ENCODE measurements around the gene CDC26. TPM values are rescaled to one million over a fixed set of nuclear protein-coding genes. Genes with fewer than 3 reads are reported as not detected.

The CDC26 gene
- total RNA-seq, 4 donors from 2014 or later = 16.3 to 39.1 (median 26.8) TPM

GRCh38 chr9:113316030-113316429 lies 40.7 kb upstream of the CDC26 start:
- Histone ChIP-seq H3K27me3 (no peaks in the 10 kb centered on the region), H3K4me1 (no peaks in the 10 kb centered on the region), H3K36me3 (peaks cover 0 to 63% (median 0%) of the 10 kb centered on the region in 3 donors), H3K27ac (no peak overlapping the region), H3K4me3 (no peak overlapping the region), H3K9me3 (no peaks in the 10 kb centered on the region)
- TF ChIP-seq, protein P1, sequence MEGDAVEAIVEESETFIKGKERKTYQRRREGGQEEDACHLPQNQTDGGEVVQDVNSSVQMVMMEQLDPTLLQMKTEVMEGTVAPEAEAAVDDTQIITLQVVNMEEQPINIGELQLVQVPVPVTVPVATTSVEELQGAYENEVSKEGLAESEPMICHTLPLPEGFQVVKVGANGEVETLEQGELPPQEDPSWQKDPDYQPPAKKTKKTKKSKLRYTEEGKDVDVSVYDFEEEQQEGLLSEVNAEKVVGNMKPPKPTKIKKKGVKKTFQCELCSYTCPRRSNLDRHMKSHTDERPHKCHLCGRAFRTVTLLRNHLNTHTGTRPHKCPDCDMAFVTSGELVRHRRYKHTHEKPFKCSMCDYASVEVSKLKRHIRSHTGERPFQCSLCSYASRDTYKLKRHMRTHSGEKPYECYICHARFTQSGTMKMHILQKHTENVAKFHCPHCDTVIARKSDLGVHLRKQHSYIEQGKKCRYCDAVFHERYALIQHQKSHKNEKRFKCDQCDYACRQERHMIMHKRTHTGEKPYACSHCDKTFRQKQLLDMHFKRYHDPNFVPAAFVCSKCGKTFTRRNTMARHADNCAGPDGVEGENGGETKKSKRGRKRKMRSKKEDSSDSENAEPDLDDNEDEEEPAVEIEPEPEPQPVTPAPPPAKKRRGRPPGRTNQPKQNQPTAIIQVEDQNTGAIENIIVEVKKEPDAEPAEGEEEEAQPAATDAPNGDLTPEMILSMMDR (IDR thresholded peaks at IDR 0.05) = no peak
- no peak for TF ChIP-seq POLR2A (IDR thresholded peaks at IDR 0.05)
- TF ChIP-seq EP300 (IDR thresholded peaks at IDR 0.05) = no peak
- 79 to 90% methylated on average over 4 of the region's 4 CpGs for WGBS, 2 donors
- DNase-seq (ENCODE audit: low spot score in 2 of 2) = no peak

- Histone ChIP-seq H3K9me3 (no peaks in the 10 kb centered on the region), H3K27me3 (no peaks in the 10 kb centered on the region), H3K36me3 (peaks cover 0 to 57% (median 0%) of the 10 kb centered on the region in 3 donors), H3K4me1 (no peaks in the 10 kb centered on the region), H3K4me3 (no peak overlapping the region), H3K27ac (no peak overlapping the region)
- TF ChIP-seq, protein P1 (IDR thresholded peaks at IDR 0.05) = no peak
- TF ChIP-seq EP300 (IDR thresholded peaks at IDR 0.05) (no peak), POLR2A (IDR thresholded peaks at IDR 0.05) (no peak)
- no peak for DNase-seq (ENCODE audit: low spot score in 2 of 2)
These were observed 39.9 kb upstream of the CDC26 start for GRCh38 chr9:113315231-113315630.

DNA sequence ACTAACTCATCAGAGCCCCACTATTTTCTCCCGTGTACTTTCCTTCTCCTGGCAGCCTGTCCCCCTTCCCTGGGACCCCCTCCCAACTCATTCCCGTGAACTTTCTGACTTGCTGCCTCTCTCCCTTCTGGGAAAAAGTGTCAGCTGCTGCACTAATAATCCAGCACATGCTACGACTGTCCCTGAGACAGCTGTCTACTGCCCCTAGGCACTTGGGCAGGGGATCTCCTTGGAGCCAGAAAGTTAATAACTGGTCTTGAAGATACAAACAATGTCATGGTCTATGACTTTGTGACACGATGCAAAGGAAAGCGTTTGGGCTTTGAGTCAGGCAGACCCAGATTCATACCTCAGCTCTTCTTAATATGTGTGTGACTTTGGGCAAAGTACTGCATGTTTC lies 37.9 kb upstream of the CDC26 start:
- H3K36me3 ChIP-seq = peaks cover 0 to 37% (median 0%) of the 10 kb centered on the region in 3 donors
- no peak overlapping the region for H3K27ac ChIP-seq
- H3K27me3 ChIP-seq = no peaks in the 10 kb centered on the region
- 54 to 65% methylated on average over 5 of the region's 5 CpGs for WGBS, 2 donors
- no peak for DNase-seq (ENCODE audit: low spot score in 2 of 2)
- H3K4me1 ChIP-seq = no peaks in the 10 kb centered on the region
- no peaks in the 10 kb centered on the region for H3K9me3 ChIP-seq
- TF ChIP-seq POLR2A (IDR thresholded peaks at IDR 0.05) = no peak
- TF ChIP-seq, protein P1 (IDR thresholded peaks at IDR 0.05) = no peak
- TF ChIP-seq EP300 (IDR thresholded peaks at IDR 0.05) = no peak
- H3K4me3 ChIP-seq = no peak overlapping the region

GRCh38 chr9:113311961-113312360 lies 36.6 kb upstream of the CDC26 start:
- no peak for DNase-seq (ENCODE audit: low spot score in 2 of 2)
- WGBS, 2 donors = 78 to 81% methylated on average over 3 of the region's 3 CpGs
- TF ChIP-seq POLR2A (IDR thresholded peaks at IDR 0.05) = no peak
- TF ChIP-seq, protein P1 (IDR thresholded peaks at IDR 0.05) = no peak
- no peak for TF ChIP-seq EP300 (IDR thresholded peaks at IDR 0.05)
- Histone ChIP-seq H3K27me3 (no peaks in the 10 kb centered on the region), H3K36me3 (peaks cover 0 to 27% (median 0%) of the 10 kb centered on the region in 3 donors), H3K4me3 (no peak overlapping the region), H3K9me3 (no peaks in the 10 kb centered on the region), H3K27ac (no peak overlapping the region), H3K4me1 (no peaks in the 10 kb centered on the region)

- H3K9me3 ChIP-seq = no peaks in the 10 kb centered on the region
- no peaks in the 10 kb centered on the region for H3K4me1 ChIP-seq
- no peak overlapping the region for H3K4me3 ChIP-seq
- H3K27ac ChIP-seq = no peak overlapping the region
- H3K27me3 ChIP-seq = no peaks in the 10 kb centered on the region
- 49 to 53% methylated on average over 3 of the region's 3 CpGs for WGBS, 2 donors
- no peak for TF ChIP-seq POLR2A (IDR thresholded peaks at IDR 0.05)
- TF ChIP-seq, protein P1 (IDR thresholded peaks at IDR 0.05) = no peak
- no peak for TF ChIP-seq EP300 (IDR thresholded peaks at IDR 0.05)
- H3K36me3 ChIP-seq = peaks cover 0 to 14% (median 0%) of the 10 kb centered on the region in 3 donors
- no peak for DNase-seq (ENCODE audit: low spot score in 2 of 2)
These were observed 35.2 kb upstream of the CDC26 start for GRCh38 chr9:113310538-113310937.

Data from tibial nerve (tissue), 4 donors.